Left lung (tissue), 10 donors: ENCODE measurements around the gene AGAP1. TPM values are rescaled to one million over a fixed set of nuclear protein-coding genes. Genes with fewer than 3 reads are reported as not detected.

Source experiments
- ATAC-seq: fragments of 200-7000 bp; cut with Tn5 transposase; one replicate; pipeline ENCODE4 v1.9.1; 2020; ENCODE audit warnings: moderate library complexity
- DNase-seq, 4 donors: peaks; one replicate each; pipeline ENCODE4 v3.0.0-alpha.2; 2013 to 2020
- H3K27ac ChIP-seq, 2 donors: fragments of 200-600 bp; sonication (generic) in 1 of 2; one replicate each; pipeline versions ENCODE4 v1.5.0 to v1.8.0; 2020 to 2021
- H3K27me3 ChIP-seq, 2 donors: fragments of 200-600 bp; sonication (generic) in 1 of 2; one replicate each; pipeline versions ENCODE4 v1.5.0 to v1.8.0; 2020 to 2021
- H3K36me3 ChIP-seq, 2 donors: fragments of 200-600 bp; sonication (generic) in 1 of 2; one replicate each; pipeline versions ENCODE4 v1.5.0 to v1.8.0; 2020 to 2021
- H3K4me1 ChIP-seq, 2 donors: fragments of 200-600 bp; one replicate each; pipeline ENCODE4 v1.8.0; 2021
- H3K4me3 ChIP-seq, 2 donors: fragments of 200-600 bp; sonication (generic) in 1 of 2; one replicate each; pipeline versions ENCODE4 v1.5.0 to v1.8.0; 2020 to 2021; ENCODE audit warnings: mild to moderate bottlenecking in 1 of 2
- H3K9me3 ChIP-seq, 2 donors: fragments of 200-600 bp; sonication (generic) in 1 of 2; one replicate each; pipeline versions ENCODE4 v1.5.0 to v1.8.0; 2020 to 2021
- intact Hi-C, 2 donors: fragments of 100-400 bp; cut with DNase I; formaldehyde crosslinking; loops; one replicate each; pipeline versions ENCODE4 v1.11.2 to v1.14.2; 2022
- polyA plus RNA-seq, 6 donors: library from polyadenylated mRNA; unstranded; fragments of 120-200 nt; gene quantifications; one replicate each; pipeline ENCODE4 v1.2.1, GENCODE V29; 2013; ENCODE audit not compliant: insufficient read length in 6 of 6
- total RNA-seq, 2 donors: library from RNA; stranded (reverse); fragmentation: NEBNext Ultra II Directional; extraction: Animal tissue kit (Norgen Biotek cat#: 25700); gene quantifications; one replicate each; pipeline ENCODE4 v1.2.1, GENCODE V29; 2021
- TF ChIP-seq, protein P1 (sequence below), 2 donors: fragments of 200-600 bp; sonication (generic) in 1 of 2; IDR thresholded peaks; one replicate each; pipeline versions ENCODE4 v1.5.0 to v1.8.0; 2021; ENCODE audit warnings: antibody characterized with exemption in 2 of 2
- donor health status: DM: no; HTN: yes; CAD: no.
- donor health status: DM: no; HTN: no; CAD: no.

AGAP1 gene
- total and polyA plus RNA-seq, 8 donors: 13.1 to 25.4 (median 22.4) TPM

DNA sequence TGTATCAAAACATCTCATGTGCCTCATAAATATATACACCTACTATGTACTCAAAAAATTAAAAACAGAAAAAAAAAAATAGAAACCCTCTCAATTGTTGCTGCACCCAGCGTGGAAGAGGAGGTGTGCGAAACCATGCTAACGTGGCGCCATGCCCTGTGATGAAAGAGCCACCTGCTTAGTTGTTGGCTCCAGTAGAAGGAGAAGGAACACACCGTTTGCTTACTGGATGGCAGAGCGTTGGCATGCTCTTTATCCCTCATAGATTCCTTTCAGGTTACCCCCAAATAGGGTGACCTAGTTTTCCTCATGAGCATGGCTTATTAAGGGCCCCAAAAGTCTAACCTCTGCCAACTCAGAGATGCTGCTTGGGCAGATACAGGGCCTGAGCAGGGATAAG is 332.1 kb downstream of the AGAP1 start:
- intact Hi-C loops: no loop called here
- DNase-seq (no peak), ATAC-seq (no peak)
- Histone ChIP-seq H3K27ac (no peak overlapping the region), H3K36me3 (no peaks in the 10 kb centered on the region), H3K27me3 (no peaks in the 10 kb centered on the region), H3K4me1 (no peaks in the 10 kb centered on the region), H3K9me3 (no peaks in the 10 kb centered on the region), H3K4me3 (no peak overlapping the region)
- TF ChIP-seq, protein P1, sequence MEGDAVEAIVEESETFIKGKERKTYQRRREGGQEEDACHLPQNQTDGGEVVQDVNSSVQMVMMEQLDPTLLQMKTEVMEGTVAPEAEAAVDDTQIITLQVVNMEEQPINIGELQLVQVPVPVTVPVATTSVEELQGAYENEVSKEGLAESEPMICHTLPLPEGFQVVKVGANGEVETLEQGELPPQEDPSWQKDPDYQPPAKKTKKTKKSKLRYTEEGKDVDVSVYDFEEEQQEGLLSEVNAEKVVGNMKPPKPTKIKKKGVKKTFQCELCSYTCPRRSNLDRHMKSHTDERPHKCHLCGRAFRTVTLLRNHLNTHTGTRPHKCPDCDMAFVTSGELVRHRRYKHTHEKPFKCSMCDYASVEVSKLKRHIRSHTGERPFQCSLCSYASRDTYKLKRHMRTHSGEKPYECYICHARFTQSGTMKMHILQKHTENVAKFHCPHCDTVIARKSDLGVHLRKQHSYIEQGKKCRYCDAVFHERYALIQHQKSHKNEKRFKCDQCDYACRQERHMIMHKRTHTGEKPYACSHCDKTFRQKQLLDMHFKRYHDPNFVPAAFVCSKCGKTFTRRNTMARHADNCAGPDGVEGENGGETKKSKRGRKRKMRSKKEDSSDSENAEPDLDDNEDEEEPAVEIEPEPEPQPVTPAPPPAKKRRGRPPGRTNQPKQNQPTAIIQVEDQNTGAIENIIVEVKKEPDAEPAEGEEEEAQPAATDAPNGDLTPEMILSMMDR (IDR thresholded peaks at IDR 0.05): no peak

DNA sequence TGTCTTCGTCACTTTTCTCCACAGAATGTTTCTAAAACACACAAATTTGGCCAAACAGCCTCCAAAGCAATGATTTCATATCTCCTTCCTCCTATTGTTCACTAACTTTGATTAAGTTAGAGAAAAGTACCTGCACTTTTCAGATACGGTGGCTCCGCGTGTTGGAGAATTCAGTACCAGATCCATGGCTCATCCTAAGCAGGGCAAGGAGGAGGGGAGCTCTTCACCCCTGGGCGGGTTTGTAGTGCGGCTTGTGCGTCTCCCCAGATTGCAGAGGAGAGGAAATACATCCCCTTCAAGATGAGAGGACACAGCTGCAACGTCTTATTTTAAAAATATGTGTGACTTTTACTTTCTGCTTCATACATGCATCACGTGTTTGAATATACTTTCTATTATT is 333.0 kb downstream of the AGAP1 start:
- no peak for ATAC-seq
- Histone ChIP-seq H3K9me3 (no peaks in the 10 kb centered on the region), H3K27me3 (no peaks in the 10 kb centered on the region), H3K4me1 (no peaks in the 10 kb centered on the region), H3K36me3 (no peaks in the 10 kb centered on the region), H3K4me3 (no peak overlapping the region), H3K27ac (no peak overlapping the region)
- no peak for DNase-seq
- TF ChIP-seq, protein P1 (IDR thresholded peaks at IDR 0.05): no peak
- intact Hi-C loops: no loop called here

DNA sequence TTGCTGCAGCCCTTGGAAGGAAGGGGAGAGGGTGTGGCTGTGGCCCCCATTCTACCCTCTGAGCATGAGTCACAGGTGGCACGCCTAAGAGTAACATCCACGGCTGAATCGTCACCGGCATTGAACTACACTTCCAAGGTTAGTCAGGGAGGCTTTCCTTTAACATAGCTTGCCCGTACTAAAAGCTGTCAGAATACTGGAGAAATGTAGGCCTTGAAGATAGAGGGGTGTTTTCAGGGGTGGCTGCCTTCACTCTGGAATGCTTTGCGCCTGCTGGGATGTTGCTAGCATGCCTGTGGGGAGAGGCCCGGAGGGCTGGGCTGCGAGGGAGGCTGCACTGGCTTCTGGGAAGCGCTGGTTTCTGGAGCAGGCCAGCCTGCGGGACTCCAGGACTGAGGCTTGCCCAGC is 333.7 kb downstream of the AGAP1 start:
- Histone ChIP-seq H3K27ac (no peak overlapping the region), H3K9me3 (no peaks in the 10 kb centered on the region), H3K4me3 (no peak overlapping the region), H3K4me1 (no peaks in the 10 kb centered on the region), H3K27me3 (no peaks in the 10 kb centered on the region), H3K36me3 (no peaks in the 10 kb centered on the region)
- no peak for DNase-seq
- ATAC-seq: no peak
- intact Hi-C loops: no loop called here
- TF ChIP-seq, protein P1 (IDR thresholded peaks at IDR 0.05): no peak

DNA sequence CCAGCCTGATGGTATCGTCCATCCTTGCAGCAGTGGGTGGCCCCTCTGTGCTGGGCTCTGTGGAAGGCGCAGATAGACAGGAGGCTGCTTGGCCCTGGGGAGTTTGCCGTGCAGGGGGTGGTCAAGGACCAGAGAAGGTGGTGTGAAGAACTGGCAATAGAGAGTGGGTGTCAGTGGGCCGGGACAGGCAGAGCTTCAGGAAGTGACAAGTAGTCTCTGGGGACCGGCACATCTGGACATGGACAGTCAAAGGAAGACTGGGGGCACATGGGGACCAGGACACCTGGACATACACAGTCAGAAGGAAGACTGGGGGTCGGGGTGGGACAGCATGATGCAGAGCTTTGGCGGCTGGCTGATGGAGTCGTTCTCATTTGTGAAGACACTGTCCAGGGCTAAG is 335.9 kb downstream of the AGAP1 start:
- Histone ChIP-seq H3K4me3 (no peak overlapping the region), H3K4me1 (no peaks in the 10 kb centered on the region), H3K36me3 (no peaks in the 10 kb centered on the region), H3K27ac (no peak overlapping the region), H3K9me3 (no peaks in the 10 kb centered on the region), H3K27me3 (no peaks in the 10 kb centered on the region)
- DNase-seq (no peak), ATAC-seq (no peak)
- TF ChIP-seq, protein P1 (IDR thresholded peaks at IDR 0.05): no peak
- intact Hi-C loops: no loop called here

DNA sequence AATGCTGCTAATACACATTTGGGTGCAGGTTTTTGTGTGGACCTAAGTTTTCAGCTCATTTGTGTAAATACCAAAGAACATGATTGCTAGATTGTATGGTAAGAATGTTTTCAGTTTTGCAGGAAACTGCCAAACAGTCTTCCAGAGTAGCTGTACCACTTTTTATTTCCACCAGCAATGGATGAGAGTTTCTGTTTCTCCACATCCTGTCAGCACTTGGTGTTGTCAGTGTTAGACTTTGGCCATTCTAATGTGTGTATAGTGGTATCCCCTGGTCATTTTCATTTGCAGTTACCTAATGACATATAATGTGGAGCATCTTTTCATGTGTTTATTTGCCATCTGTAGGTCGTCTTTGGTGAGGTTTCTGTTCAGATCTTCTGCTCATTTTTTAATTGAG is 337.9 kb downstream of the AGAP1 start:
- TF ChIP-seq, protein P1 (IDR thresholded peaks at IDR 0.05): no peak
- Histone ChIP-seq H3K4me3 (no peak overlapping the region), H3K9me3 (no peaks in the 10 kb centered on the region), H3K27ac (no peak overlapping the region), H3K4me1 (no peaks in the 10 kb centered on the region), H3K36me3 (no peaks in the 10 kb centered on the region), H3K27me3 (no peaks in the 10 kb centered on the region)
- intact Hi-C loops: no loop called here
- DNase-seq (no peak), ATAC-seq (no peak)
